SK-N-SH treated with all-trans-retinoic acid at 6 μM for 48 hours (cell line): ENCODE data around the gene FAM180A.

Experiments
- ATAC-seq: fragments of 200-7000 bp; cut with Tn5 transposase; 3 replicates; pipeline ENCODE4 v1.9.1; 2020; ENCODE audit warnings: mild to moderate bottlenecking, moderate library complexity
- ARNTL ChIP-seq: fragments of 450-650 bp; formaldehyde crosslinking; IDR thresholded peaks from 2 replicates; pipeline ENCODE4 v1.5.0; 2020; ENCODE audit warnings: low read depth, mild to moderate bottlenecking, moderate library complexity, borderline replicate concordance
- BACH2 ChIP-seq: fragments of 250-450 bp; sonication (Bioruptor Pico); IDR thresholded peaks from 2 replicates; pipeline ENCODE4 v1.9.0; 2021; ENCODE audit warnings: mild to moderate bottlenecking, borderline replicate concordance
- CREB5 ChIP-seq: fragments of 250-450 bp; sonication (Bioruptor Pico); IDR thresholded peaks from 2 replicates; pipeline ENCODE4 v1.5.1; 2020; ENCODE audit warnings: low read depth, mild to moderate bottlenecking, moderate library complexity
- CSRNP3 ChIP-seq: fragments of 250-450 bp; sonication (Bioruptor Pico); IDR thresholded peaks from 2 replicates; pipeline ENCODE4 v1.5.1; 2021; ENCODE audit warnings: mild to moderate bottlenecking, moderate library complexity
- ESRRG ChIP-seq: fragments of 250-450 bp; sonication (Bioruptor Pico); IDR thresholded peaks from 2 replicates; pipeline ENCODE4 v1.6.1; 2021; ENCODE audit warnings: mild to moderate bottlenecking
- GLIS3 ChIP-seq: fragments of 250-450 bp; sonication (Bioruptor Pico); IDR thresholded peaks from 2 replicates; pipeline ENCODE4 v1.5.0; 2020; ENCODE audit warnings: mild to moderate bottlenecking, moderate library complexity
- OSR1 ChIP-seq: fragments of 250-450 bp; sonication (Bioruptor Pico); IDR thresholded peaks from 2 replicates; pipeline ENCODE4 v1.8.0; 2022; ENCODE audit warnings: moderate library complexity, mild to moderate bottlenecking, inconsistent platforms
- PATZ1 ChIP-seq: fragments of 250-450 bp; sonication (Bioruptor Pico); IDR thresholded peaks from 2 replicates; pipeline ENCODE4 v1.8.0; 2020; ENCODE audit warnings: mild to moderate bottlenecking, moderate library complexity, borderline replicate concordance
- POU6F1 ChIP-seq: fragments of 250-450 bp; sonication (Bioruptor Pico); IDR thresholded peaks from 2 replicates; pipeline ENCODE4 v1.8.0; 2021; ENCODE audit warnings: low read depth, mild to moderate bottlenecking, moderate library complexity, borderline replicate concordance
- PPARA ChIP-seq: fragments of 250-450 bp; sonication (Bioruptor Pico); IDR thresholded peaks from 2 replicates; pipeline ENCODE4 v1.5.0; 2020; ENCODE audit warnings: mild to moderate bottlenecking, borderline replicate concordance
- RARB ChIP-seq: fragments of 250-450 bp; sonication (Bioruptor Pico); IDR thresholded peaks from 2 replicates; pipeline ENCODE4 v1.8.0; 2021; ENCODE audit warnings: mild to moderate bottlenecking, moderate library complexity
- TCF4 ChIP-seq: fragments of 250-450 bp; sonication (Bioruptor Pico); IDR thresholded peaks from 2 replicates; pipeline ENCODE4 v1.8.0; 2021; ENCODE audit warnings: mild to moderate bottlenecking, moderate library complexity, borderline replicate concordance
- TOX ChIP-seq: fragments of 250-450 bp; sonication (Bioruptor Pico); IDR thresholded peaks from 2 replicates; pipeline ENCODE4 v1.8.0; 2021; ENCODE audit warnings: mild to moderate bottlenecking, moderate library complexity, borderline replicate concordance
- ZC3H10 ChIP-seq: fragments of 250-450 bp; sonication (Bioruptor Pico); IDR thresholded peaks from 2 replicates; pipeline ENCODE4 v1.5.1; 2021; ENCODE audit warnings: mild to moderate bottlenecking, moderate library complexity
- ZNF70 ChIP-seq: fragments of 450-650 bp; formaldehyde crosslinking; IDR thresholded peaks from 2 replicates; pipeline ENCODE4 v1.5.0; 2020; ENCODE audit warnings: mild to moderate bottlenecking, moderate library complexity
- ZNF8 ChIP-seq: fragments of 450-650 bp; formaldehyde crosslinking; IDR thresholded peaks from 2 replicates; pipeline ENCODE4 v1.5.0; 2020; ENCODE audit warnings: mild to moderate bottlenecking, moderate library complexity
- TF ChIP-seq, protein P1 (sequence below): fragments of 250-450 bp; sonication (Bioruptor Pico); IDR thresholded peaks from 2 replicates; pipeline ENCODE4 v1.5.0; 2020; ENCODE audit warnings: mild to moderate bottlenecking, moderate library complexity

The FAM180A gene

GRCh38 chr7:135789431-135789830 lies 40.8 kb upstream of the FAM180A start:
- TF ChIP-seq OSR1 (no peak), ZC3H10 (no peak), TCF4 (CRISPR knock-in tag) (no peak), ZNF8 (no peak), TOX (CRISPR knock-in tag) (no peak), CREB5 (CRISPR knock-in tag) (no peak), PATZ1 (CRISPR knock-in tag) (no peak), POU6F1 (CRISPR knock-in tag) (no peak), GLIS3 (CRISPR knock-in tag) (no peak), ESRRG (CRISPR knock-in tag) (no peak), RARB (CRISPR knock-in tag) (no peak)
- TF ChIP-seq, protein P1, sequence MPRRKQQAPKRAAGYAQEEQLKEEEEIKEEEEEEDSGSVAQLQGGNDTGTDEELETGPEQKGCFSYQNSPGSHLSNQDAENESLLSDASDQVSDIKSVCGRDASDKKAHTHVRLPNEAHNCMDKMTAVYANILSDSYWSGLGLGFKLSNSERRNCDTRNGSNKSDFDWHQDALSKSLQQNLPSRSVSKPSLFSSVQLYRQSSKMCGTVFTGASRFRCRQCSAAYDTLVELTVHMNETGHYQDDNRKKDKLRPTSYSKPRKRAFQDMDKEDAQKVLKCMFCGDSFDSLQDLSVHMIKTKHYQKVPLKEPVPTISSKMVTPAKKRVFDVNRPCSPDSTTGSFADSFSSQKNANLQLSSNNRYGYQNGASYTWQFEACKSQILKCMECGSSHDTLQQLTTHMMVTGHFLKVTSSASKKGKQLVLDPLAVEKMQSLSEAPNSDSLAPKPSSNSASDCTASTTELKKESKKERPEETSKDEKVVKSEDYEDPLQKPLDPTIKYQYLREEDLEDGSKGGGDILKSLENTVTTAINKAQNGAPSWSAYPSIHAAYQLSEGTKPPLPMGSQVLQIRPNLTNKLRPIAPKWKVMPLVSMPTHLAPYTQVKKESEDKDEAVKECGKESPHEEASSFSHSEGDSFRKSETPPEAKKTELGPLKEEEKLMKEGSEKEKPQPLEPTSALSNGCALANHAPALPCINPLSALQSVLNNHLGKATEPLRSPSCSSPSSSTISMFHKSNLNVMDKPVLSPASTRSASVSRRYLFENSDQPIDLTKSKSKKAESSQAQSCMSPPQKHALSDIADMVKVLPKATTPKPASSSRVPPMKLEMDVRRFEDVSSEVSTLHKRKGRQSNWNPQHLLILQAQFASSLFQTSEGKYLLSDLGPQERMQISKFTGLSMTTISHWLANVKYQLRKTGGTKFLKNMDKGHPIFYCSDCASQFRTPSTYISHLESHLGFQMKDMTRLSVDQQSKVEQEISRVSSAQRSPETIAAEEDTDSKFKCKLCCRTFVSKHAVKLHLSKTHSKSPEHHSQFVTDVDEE (CRISPR knock-in tag), result no peak
- no peak for ATAC-seq

- TF ChIP-seq ESRRG (CRISPR knock-in tag), result no peak
- no peak for TF ChIP-seq PATZ1 (CRISPR knock-in tag)
- TF ChIP-seq GLIS3 (CRISPR knock-in tag), result no peak
- TF ChIP-seq RARB (CRISPR knock-in tag), result no peak
- TF ChIP-seq TCF4 (CRISPR knock-in tag), result no peak
- no peak for TF ChIP-seq OSR1
- no peak for TF ChIP-seq ZNF70 (CRISPR knock-in tag)
- TF ChIP-seq BACH2 (CRISPR knock-in tag), result no peak
- no peak for TF ChIP-seq POU6F1 (CRISPR knock-in tag)
- no peak for TF ChIP-seq TOX (CRISPR knock-in tag)
- TF ChIP-seq, all 23 proteins: peak for 0
- ATAC-seq, result no peak; the same call in 2 of the 3 replicates
Measured at GRCh38 chr7:135786911-135787310, 38.3 kb upstream of the FAM180A start.

DNA sequence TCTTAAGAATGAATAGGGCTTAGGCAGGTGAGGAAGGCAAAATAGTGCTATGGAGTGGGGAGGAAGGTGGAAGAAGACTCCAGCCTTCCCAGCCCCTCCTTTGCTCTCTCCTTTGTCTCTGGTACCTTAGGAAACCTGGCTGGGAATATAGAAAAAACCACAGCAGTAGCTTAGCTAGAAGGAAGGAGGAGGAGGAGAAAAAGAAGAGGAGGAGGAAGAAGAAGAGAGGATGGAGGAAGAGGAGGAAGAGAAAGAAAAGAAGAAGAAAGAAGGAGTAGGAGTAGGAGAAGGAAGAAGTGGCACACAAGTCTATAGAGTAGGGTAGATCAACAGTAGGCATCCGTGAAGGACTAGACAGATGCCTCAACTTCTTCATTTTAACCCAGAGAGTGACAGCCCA lies 36.5 kb upstream of the FAM180A start:
- no peak for ATAC-seq
- TF ChIP-seq ARNTL (CRISPR knock-in tag), result no peak
- no peak for TF ChIP-seq ESRRG (CRISPR knock-in tag)
- no peak for TF ChIP-seq POU6F1 (CRISPR knock-in tag)
- TF ChIP-seq PATZ1 (CRISPR knock-in tag), result no peak
- no peak for TF ChIP-seq PPARA
- TF ChIP-seq ZNF70 (CRISPR knock-in tag), result no peak
- no peak for TF ChIP-seq ZNF8
- TF ChIP-seq TOX (CRISPR knock-in tag), result no peak
- TF ChIP-seq CSRNP3, result no peak
- TF ChIP-seq, all 23 proteins: peak for 0
